ENCODE data around the gene NCR2.

NCR2 gene

GRCh38 chr6:41376176-41376575, 40.8 kb downstream of the NCR2 start (continued):
- TF ChIP-seq ZNF791 (tag by site-specific recombination; IDR thresholded peaks at IDR 0.05): no peak
- TF ChIP-seq ZNF23 (tag by site-specific recombination; IDR thresholded peaks at IDR 0.05; ENCODE audit: borderline replicate concordance): no peak
- TF ChIP-seq TSHZ1 (tag by site-specific recombination; IDR thresholded peaks at IDR 0.05; ENCODE audit: borderline replicate concordance): no peak
- TF ChIP-seq ZNF549 (tag by site-specific recombination; IDR thresholded peaks at IDR 0.05): no peak

DNA sequence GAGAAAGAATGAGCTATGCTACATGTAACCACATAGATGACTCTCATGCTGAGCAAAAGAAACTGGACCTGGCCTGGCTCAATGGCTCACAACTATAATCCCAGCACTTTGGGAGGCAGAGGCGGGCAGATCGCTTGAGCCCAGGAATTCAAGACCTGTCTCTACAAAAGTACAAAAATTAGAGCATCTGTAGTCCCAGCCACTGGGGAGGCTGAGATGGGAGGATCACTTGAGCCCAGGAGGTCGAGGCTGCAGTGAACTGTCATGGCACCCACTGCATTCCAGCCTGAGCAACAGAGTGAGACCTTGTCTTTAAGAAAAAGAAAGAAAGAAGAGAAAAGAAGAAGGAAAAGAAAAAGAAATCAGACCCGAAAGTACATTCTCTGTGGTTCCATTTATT, 41.7 kb downstream of the NCR2 start:
- no peaks in the 10 kb centered on the region for H3K36me3 ChIP-seq (ENCODE audit: control insufficient read depth in 2 of 2, insufficient read depth in 1 of 2, low read length in 2 of 2)
- ChIA-PET POLR2A (interaction anchor here (1.0 kb wide), 1 partner anchor 204 kb away, joined by 3 read pairs; no protein-coding TSS in a partner anchor), CTCF (interaction anchor here (2.0 kb wide), 1 partner anchor 9 kb away, joined by 9 read pairs; no protein-coding TSS in a partner anchor)
- H3K4me3 ChIP-seq (ENCODE audit: low read depth, low read length): no peak overlapping the region
- H3K9me3 ChIP-seq (ENCODE audit: control insufficient read depth, insufficient read depth, low read depth, low read length): no peaks in the 10 kb centered on the region
- H3K27ac ChIP-seq (ENCODE audit: extremely low read depth, low read depth, low read length): no peak overlapping the region
- no peak for TF ChIP-seq ZNF239 (tag by site-specific recombination; IDR thresholded peaks at IDR 0.05)
- no peak for TF ChIP-seq ZNF140 (tag by site-specific recombination; IDR thresholded peaks at IDR 0.05)
- TF ChIP-seq ZBTB48 (tag by site-specific recombination; IDR thresholded peaks at IDR 0.05): no peak
- TF ChIP-seq REPIN1 (tag by site-specific recombination; IDR thresholded peaks at IDR 0.05; ENCODE audit: low read depth): no peak
- TF ChIP-seq, protein P1, sequence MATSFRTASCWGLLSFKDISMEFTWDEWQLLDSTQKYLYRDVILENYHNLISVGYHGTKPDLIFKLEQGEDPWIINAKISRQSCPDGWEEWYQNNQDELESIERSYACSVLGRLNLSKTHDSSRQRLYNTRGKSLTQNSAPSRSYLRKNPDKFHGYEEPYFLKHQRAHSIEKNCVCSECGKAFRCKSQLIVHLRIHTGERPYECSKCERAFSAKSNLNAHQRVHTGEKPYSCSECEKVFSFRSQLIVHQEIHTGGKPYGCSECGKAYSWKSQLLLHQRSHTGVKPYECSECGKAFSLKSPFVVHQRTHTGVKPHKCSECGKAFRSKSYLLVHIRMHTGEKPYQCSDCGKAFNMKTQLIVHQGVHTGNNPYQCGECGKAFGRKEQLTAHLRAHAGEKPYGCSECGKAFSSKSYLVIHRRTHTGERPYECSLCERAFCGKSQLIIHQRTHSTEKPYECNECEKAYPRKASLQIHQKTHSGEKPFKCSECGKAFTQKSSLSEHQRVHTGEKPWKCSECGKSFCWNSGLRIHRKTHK (tag by site-specific recombination; IDR thresholded peaks at IDR 0.05): no peak
- no peak for TF ChIP-seq ZNF792 (tag by site-specific recombination; IDR thresholded peaks at IDR 0.05)
- TF ChIP-seq ZIC2 (tag by site-specific recombination; IDR thresholded peaks at IDR 0.05): no peak
- TF ChIP-seq ZBTB7A (tag by site-specific recombination; IDR thresholded peaks at IDR 0.05; ENCODE audit: low read depth): no peak
- TF ChIP-seq ZNF629 (tag by site-specific recombination; IDR thresholded peaks at IDR 0.05): no peak
- TF ChIP-seq ZNF2 (tag by site-specific recombination; IDR thresholded peaks at IDR 0.05): no peak
- 0 out of 2 replicates have a peak, but pooled peaks cover 2% of the 10 kb centered on the region for H3K4me1 ChIP-seq (ENCODE audit: control insufficient read depth, insufficient read depth, low read length)

- Histone ChIP-seq H3K36me3 (ENCODE audit: control insufficient read depth in 2 of 2, insufficient read depth in 1 of 2, low read length in 2 of 2) (no peaks in the 10 kb centered on the region), H3K4me1 (ENCODE audit: control insufficient read depth, insufficient read depth, low read length) (no peaks in the 10 kb centered on the region), H3K4me3 (ENCODE audit: low read depth, low read length) (no peak overlapping the region), H3K9me3 (ENCODE audit: control insufficient read depth, insufficient read depth, low read depth, low read length) (no peaks in the 10 kb centered on the region), H3K27ac (ENCODE audit: extremely low read depth, low read depth, low read length) (no peak overlapping the region)
- no peak for TF ChIP-seq ZNF585B (tag by site-specific recombination; IDR thresholded peaks at IDR 0.05)
- TF ChIP-seq ZNF791 (tag by site-specific recombination; IDR thresholded peaks at IDR 0.05): no peak
- TF ChIP-seq ZNF350 (tag by site-specific recombination; IDR thresholded peaks at IDR 0.05): no peak
- no peak for TF ChIP-seq ZIC2 (tag by site-specific recombination; IDR thresholded peaks at IDR 0.05)
- no peak for TF ChIP-seq ZNF132 (tag by site-specific recombination; IDR thresholded peaks at IDR 0.05; ENCODE audit: borderline replicate concordance)
- no peak for TF ChIP-seq ZNF629 (tag by site-specific recombination; IDR thresholded peaks at IDR 0.05)
- TF ChIP-seq GFI1B (tag by site-specific recombination; IDR thresholded peaks at IDR 0.05): no peak
- no peak for TF ChIP-seq SP3 (tag by site-specific recombination; IDR thresholded peaks at IDR 0.05)
- no peak for TF ChIP-seq KLF16 (tag by site-specific recombination; IDR thresholded peaks at IDR 0.05)
- no peak for TF ChIP-seq OSR2 (tag by site-specific recombination; IDR thresholded peaks at IDR 0.05)
- CTCF ChIA-PET: no interaction called here
- POLR2A ChIA-PET: no interaction called here
Measured at GRCh38 chr6:41379306-41379705, 43.9 kb downstream of the NCR2 start.

All from HEK293 (cell line).